ENCODE measurements around the gene NDUFA8. TPM values are rescaled to one million over a fixed set of nuclear protein-coding genes. Genes with fewer than 3 reads are reported as not detected.

The NDUFA8 gene
- total RNA-seq, 1 donor, result 25.2 TPM

DNA sequence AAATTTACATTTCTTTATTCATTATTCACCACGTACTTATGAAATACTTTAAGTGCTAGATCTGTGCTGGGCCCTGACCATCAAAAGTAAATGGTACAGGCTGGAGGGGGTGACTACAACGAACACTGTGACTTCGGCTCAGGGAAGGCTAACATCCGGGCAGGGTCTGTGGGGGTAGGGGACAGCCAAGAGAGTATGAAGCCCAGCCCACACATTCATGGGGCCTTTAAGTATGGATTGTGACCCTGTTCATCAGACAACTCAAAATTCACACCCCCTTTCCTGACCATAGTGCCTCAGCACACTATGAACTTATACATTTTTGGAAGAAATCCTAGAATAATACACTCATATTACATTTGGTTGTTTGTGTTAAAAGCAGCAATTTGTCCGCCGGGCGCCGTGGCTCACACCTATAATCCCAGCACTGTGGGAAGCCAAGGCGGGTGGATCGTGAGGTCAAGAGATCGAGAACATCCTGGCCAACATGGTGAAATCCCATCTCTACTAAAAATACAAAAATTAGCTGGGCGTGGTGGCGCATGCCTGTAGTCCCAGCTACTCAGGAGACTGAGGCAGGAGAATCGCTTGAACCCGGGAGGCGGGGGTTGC, 33.4 kb upstream of the NDUFA8 start:
- H3K4me3 ChIP-seq (ENCODE audit: low read depth, low read length), result no peak overlapping the region
- TF ChIP-seq, protein P1, sequence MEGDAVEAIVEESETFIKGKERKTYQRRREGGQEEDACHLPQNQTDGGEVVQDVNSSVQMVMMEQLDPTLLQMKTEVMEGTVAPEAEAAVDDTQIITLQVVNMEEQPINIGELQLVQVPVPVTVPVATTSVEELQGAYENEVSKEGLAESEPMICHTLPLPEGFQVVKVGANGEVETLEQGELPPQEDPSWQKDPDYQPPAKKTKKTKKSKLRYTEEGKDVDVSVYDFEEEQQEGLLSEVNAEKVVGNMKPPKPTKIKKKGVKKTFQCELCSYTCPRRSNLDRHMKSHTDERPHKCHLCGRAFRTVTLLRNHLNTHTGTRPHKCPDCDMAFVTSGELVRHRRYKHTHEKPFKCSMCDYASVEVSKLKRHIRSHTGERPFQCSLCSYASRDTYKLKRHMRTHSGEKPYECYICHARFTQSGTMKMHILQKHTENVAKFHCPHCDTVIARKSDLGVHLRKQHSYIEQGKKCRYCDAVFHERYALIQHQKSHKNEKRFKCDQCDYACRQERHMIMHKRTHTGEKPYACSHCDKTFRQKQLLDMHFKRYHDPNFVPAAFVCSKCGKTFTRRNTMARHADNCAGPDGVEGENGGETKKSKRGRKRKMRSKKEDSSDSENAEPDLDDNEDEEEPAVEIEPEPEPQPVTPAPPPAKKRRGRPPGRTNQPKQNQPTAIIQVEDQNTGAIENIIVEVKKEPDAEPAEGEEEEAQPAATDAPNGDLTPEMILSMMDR (IDR thresholded peaks at IDR 0.05; ENCODE audit: insufficient read depth, low read length), result no peak
- DNase-seq (ENCODE audit: low read depth), result no peak

DNA sequence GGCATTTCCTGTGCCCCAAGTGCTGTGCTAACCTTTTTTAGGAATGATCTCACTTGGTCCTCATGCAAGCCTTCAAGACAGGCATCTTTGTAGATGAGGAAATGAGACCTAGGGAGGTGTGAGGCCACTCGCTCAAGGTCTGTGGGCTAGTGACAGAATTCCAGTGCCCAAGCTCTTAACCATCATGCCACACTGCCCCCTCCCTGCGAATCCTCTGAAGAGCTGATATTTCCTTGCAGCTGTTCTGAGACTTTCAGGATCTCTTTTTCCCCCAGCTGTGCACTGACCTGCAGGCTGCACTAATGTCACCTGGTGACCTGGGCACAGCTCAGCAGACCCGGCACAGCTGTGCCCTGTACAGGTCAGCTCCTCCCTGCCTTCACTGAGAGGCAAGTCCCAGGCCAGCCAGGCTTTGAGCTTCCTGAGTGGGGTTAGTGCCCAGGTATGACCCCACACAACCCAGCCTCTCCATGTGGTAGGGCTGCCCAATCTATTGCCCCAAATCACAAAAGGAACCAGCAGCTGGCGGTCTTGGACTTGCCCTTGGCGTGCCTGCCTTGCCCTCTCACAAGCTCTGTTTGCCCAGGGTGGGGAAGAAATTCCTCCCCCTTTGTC, 32.8 kb upstream of the NDUFA8 start:
- H3K4me3 ChIP-seq (ENCODE audit: low read depth, low read length), result no peak overlapping the region
- DNase-seq (ENCODE audit: low read depth), result no peak
- TF ChIP-seq, protein P1 (IDR thresholded peaks at IDR 0.05; ENCODE audit: insufficient read depth, low read length), result no peak

DNA sequence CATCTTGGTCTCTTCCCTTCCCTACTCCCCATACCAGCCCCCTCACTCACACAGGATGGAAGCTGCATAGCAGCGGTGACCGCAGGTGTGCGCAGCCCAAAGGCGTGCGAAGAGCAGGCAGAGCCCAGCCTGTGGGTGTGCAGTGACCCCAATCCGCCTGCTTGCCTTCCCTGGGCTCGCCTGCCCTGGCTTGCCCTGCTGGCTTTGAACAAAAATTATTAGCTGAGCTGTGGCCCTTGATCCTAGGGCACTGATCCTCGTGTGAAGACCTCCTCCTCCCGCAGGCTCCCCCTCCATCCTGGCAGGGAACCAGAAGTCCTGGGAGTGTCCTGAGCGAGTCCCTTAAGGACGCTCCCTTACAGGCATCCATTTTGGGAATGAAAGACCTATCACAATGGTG, 32.0 kb upstream of the NDUFA8 start:
- TF ChIP-seq, protein P1 (IDR thresholded peaks at IDR 0.05; ENCODE audit: insufficient read depth, low read length), result no peak
- no peak overlapping the region for H3K4me3 ChIP-seq (ENCODE audit: low read depth, low read length)
- DNase-seq (ENCODE audit: low read depth), result no peak

DNA sequence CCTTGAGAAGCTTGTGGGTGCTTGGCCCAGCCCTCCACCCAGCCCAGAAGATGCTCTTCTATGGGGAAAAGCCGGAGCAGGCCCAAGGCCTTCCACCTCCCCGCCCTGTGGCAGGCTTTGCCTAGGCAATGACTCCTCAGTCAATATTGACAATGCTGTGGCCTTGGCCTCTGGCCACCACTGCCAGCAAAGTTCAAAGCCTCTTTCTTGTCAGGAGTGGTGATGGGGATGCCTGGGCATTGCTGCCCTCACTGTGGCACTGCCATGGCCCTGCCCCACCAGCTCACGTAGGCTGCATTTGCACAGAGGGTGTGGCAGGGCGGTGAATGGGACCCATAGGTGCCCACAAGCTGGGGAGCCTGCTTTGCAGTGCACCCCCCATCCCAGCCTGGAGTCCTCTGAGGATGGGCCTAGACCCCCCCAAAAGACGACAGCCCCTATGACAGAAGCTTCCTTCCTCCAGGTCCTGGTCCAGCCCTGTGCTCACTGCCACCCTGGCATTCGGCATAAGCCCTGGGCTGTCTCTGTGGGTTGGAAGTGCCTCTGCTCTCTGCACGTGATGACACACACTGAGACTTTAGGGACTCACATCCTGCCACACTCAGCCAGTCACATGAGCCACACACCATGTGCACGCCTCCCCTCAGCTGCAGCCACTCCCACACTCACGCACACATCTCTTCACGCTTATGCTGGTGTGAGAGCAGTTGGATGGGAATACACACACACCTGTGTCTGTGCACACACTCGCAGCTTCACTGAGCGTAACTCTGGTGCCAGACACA, 31.2 kb upstream of the NDUFA8 start:
- no peak for DNase-seq (ENCODE audit: low read depth)
- TF ChIP-seq, protein P1 (IDR thresholded peaks at IDR 0.05; ENCODE audit: insufficient read depth, low read length), result no peak
- H3K4me3 ChIP-seq (ENCODE audit: low read depth, low read length), result no peak overlapping the region

DNA sequence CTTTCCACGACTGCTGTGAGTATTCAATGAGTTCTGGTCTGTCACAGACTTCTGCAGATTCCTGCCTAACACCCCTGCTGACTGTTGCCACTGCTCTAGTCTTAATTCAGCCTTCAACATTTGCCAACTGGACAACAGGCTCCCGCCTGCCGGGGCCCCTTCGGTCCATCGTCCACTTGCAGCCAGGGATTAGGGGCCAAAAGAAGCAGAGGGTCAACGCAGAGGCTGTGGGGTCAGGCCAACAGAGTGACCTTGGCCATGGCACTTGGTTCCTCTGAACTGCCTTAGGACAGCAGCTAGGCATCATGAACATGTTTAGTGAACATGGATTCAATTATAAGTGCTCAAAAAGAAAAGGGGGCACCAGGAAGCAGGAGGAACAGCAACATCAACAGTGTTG, 28.8 kb upstream of the NDUFA8 start:
- no peak overlapping the region for H3K4me3 ChIP-seq (ENCODE audit: low read depth, low read length)
- TF ChIP-seq, protein P1 (IDR thresholded peaks at IDR 0.05; ENCODE audit: insufficient read depth, low read length), result no peak
- DNase-seq (ENCODE audit: low read depth), result no peak

DNA sequence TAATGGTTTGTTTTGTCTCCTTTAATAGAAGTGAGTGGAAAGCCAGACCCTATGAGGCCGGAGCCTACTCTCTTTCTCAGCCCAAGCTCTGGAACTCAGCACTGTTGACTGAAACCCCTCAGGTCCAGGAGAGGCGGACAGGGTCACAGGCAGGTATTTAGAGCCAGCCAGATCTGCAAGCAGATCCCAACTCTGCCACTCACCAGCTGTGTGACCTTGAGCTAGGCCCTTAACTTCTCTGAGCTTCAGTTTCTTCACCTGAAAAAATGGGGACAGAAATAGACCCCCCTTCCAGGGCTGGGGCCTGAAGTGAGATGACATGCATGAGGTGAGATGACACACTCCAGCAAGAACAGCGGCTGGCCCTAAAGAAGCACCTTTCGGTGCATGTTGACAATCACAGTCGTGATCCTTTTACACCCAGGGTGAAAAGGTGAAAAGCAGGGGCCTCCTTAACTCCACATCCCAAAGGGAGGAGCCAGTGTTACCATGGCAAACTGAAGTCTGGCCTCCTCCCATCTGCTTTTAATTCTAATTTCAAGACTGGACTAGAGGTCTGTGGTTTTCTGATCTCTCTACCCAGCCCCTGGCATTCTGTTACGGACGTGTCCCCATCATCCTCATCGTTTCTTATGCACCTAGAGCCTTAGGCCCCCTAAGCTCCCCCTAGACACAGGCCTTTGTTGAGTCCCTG, 27.3 kb upstream of the NDUFA8 start:
- DNase-seq (ENCODE audit: low read depth), result no peak
- TF ChIP-seq, protein P1 (IDR thresholded peaks at IDR 0.05; ENCODE audit: insufficient read depth, low read length), result no peak

More for the DNA sequence above, 27.3 kb upstream of the NDUFA8 start:
- H3K4me3 ChIP-seq (ENCODE audit: low read depth, low read length), result no peak overlapping the region

Data from fibroblast of the aortic adventitia (primary cell).